IMR-90 (cell line): ENCODE measurements around the gene TNFRSF11A. TPM values are rescaled to one million over a fixed set of nuclear protein-coding genes. Genes with fewer than 3 reads are reported as not detected.

Source experiments
- ATAC-seq: fragments of 200-7000 bp; cut with Tn5 transposase; 2 replicates; pipeline ENCODE4 v1.9.1; 2020; ENCODE audit warnings: low read depth, mild to moderate bottlenecking, moderate library complexity
- BruUV-seq: library from RNA; stranded (reverse); fragments of 400-500 nt; replicated peaks from 2 replicates; lab custom pipeline; 2021; lab: Mats Ljungman, UMichigan
- CTCF ChIA-PET: fragments of 300-600 bp; formaldehyde crosslinking; extraction: SDS; loops from one replicate; lab custom pipeline; 2021; ENCODE audit warnings: antibody characterized with exemption; lab: Yijun Ruan, JAX
- POLR2A ChIA-PET: fragments of 300-600 bp; sonication (Branson Sonifier 250); formaldehyde crosslinking; loops from one replicate; lab custom pipeline; 2022; ENCODE audit warnings: antibody characterized with exemption; ENCODE audit not compliant: unreplicated experiment; lab: Charles Lee
- DNase-seq: peaks from one replicate; pipeline ENCODE4 v3.0.0; 2013
- H2AFZ ChIP-seq: replicated peaks from 2 replicates; pipeline ENCODE3; 2013; ENCODE audit warnings: low read length, mild to moderate bottlenecking; ENCODE audit not compliant: poor library complexity
- H2AK5ac ChIP-seq: 2 replicates; pipeline ENCODE4 v1.6.1; 2013; ENCODE audit warnings: low read depth, low read length, inconsistent platforms
- H2AK9ac ChIP-seq: replicated peaks from 2 replicates; pipeline ENCODE3; 2013; ENCODE audit warnings: mild to moderate bottlenecking, low read depth, low read length, moderate library complexity; ENCODE audit not compliant: poor library complexity
- H2BK120ac ChIP-seq: 2 replicates; pipeline ENCODE4 v1.6.1; 2013; ENCODE audit warnings: low read depth, low read length, inconsistent platforms
- H2BK15ac ChIP-seq: 3 replicates; pipeline ENCODE4 v1.6.1; 2013; ENCODE audit warnings: low read depth, low read length, inconsistent platforms
- H2BK20ac ChIP-seq: 2 replicates; pipeline ENCODE4 v1.6.1; 2013; ENCODE audit warnings: low read depth, mild to moderate bottlenecking, inconsistent platforms, low read length, moderate library complexity
- H2BK5ac ChIP-seq: 2 replicates; pipeline ENCODE4 v1.6.1; 2013; ENCODE audit warnings: mild to moderate bottlenecking, low read depth, low read length, inconsistent platforms; ENCODE audit not compliant: poor library complexity, severe bottlenecking
- H3K14ac ChIP-seq: replicated peaks from 2 replicates; pipeline ENCODE4 v1.6.1; 2013; ENCODE audit warnings: low read depth, low read length, inconsistent platforms
- H3K18ac ChIP-seq: 2 replicates; pipeline ENCODE4 v1.6.1; 2013; ENCODE audit warnings: low read depth, low read length, control low read depth
- H3K23ac ChIP-seq: 2 replicates; pipeline ENCODE4 v1.6.1; 2013; ENCODE audit warnings: low read depth, low read length, inconsistent platforms
- H3K27ac ChIP-seq: 2 replicates; pipeline ENCODE4 v1.5.1; 2013; ENCODE audit warnings: mild to moderate bottlenecking, control low read depth, low read length; ENCODE audit not compliant: insufficient read depth
- H3K27me3 ChIP-seq: 2 replicates; pipeline ENCODE4 v1.6.1; 2013; ENCODE audit warnings: low read length; ENCODE audit not compliant: control insufficient read depth, insufficient read depth
- H3K36me3 ChIP-seq: 2 replicates; pipeline ENCODE4 v1.6.1; 2013; ENCODE audit warnings: low read length, mixed read lengths; ENCODE audit not compliant: control insufficient read depth, insufficient read depth
- H3K4ac ChIP-seq: 2 replicates; pipeline ENCODE4 v1.6.1; 2013; ENCODE audit warnings: low read depth, low read length, inconsistent platforms
- H3K4me1 ChIP-seq: 2 replicates; pipeline ENCODE4 v1.6.1; 2013; ENCODE audit warnings: low read length, mixed read lengths; ENCODE audit not compliant: control insufficient read depth, insufficient read depth
- H3K4me2 ChIP-seq: 2 replicates; pipeline ENCODE4 v1.6.1; 2013; ENCODE audit warnings: low read depth, mild to moderate bottlenecking, control low read depth, low read length, moderate library complexity
- H3K4me3 ChIP-seq: 2 replicates; pipeline ENCODE4 v1.5.1; 2013; ENCODE audit warnings: low read depth, mild to moderate bottlenecking, control low read depth, low read length, moderate library complexity; ENCODE audit not compliant: insufficient read depth
- H3K56ac ChIP-seq: 2 replicates; pipeline ENCODE4 v1.6.1; 2013; ENCODE audit warnings: low read length, inconsistent platforms; ENCODE audit not compliant: insufficient read depth; ENCODE audit errors: extremely low read depth
- H3K79me1 ChIP-seq, 2 experiments: 2 replicates each; pipeline ENCODE4 v1.6.1; 2013; ENCODE audit warnings: low read length in 2 of 2, inconsistent platforms in 1 of 2, low read depth in 1 of 2
- H3K9ac ChIP-seq: 2 replicates; pipeline ENCODE4 v1.6.1; 2013; ENCODE audit warnings: low read depth, low read length, control low read depth
- H3K9me1 ChIP-seq: 2 replicates; pipeline ENCODE4 v1.6.1; 2013; ENCODE audit warnings: low read length, inconsistent platforms; ENCODE audit not compliant: insufficient read depth
- H3K9me3 ChIP-seq: 2 replicates; pipeline ENCODE4 v1.6.1; 2013; ENCODE audit warnings: low read length; ENCODE audit not compliant: control insufficient read depth, insufficient read depth
- H4K20me1 ChIP-seq: 2 replicates; pipeline ENCODE4 v1.6.1; 2013; ENCODE audit warnings: low read length, inconsistent platforms; ENCODE audit not compliant: insufficient read depth
- H4K5ac ChIP-seq: 2 replicates; pipeline ENCODE4 v1.6.1; 2013; ENCODE audit warnings: mild to moderate bottlenecking, low read depth, low read length, control low read depth
- H4K8ac ChIP-seq, 2 experiments: 2 replicates each; pipeline ENCODE4 v1.6.1; 2013; ENCODE audit warnings: low read depth in 2 of 2, low read length in 2 of 2, control low read depth in 1 of 2, inconsistent platforms in 1 of 2
- H4K91ac ChIP-seq: 2 replicates; pipeline ENCODE4 v1.6.1; 2013; ENCODE audit warnings: low read depth, low read length, inconsistent platforms; ENCODE audit not compliant: insufficient read depth
- BHLHE40 ChIP-seq: fragments of 150-350 bp; IDR thresholded peaks from 2 replicates; pipeline ENCODE4 v1.6.1; 2016; ENCODE audit warnings: mild to moderate bottlenecking, low read depth, low read length
- CEBPB ChIP-seq: IDR thresholded peaks from 2 replicates; pipeline ENCODE4 v1.6.1; 2012; ENCODE audit warnings: low read depth, low read length, improper control_type of control experiment
- CHD1 ChIP-seq: IDR thresholded peaks from 2 replicates; pipeline ENCODE4 v1.6.1; 2012; ENCODE audit warnings: low read depth, low read length, improper control_type of control experiment
- FOS ChIP-seq: fragments of 150-350 bp; IDR thresholded peaks from 2 replicates; pipeline ENCODE4 v1.6.1; 2016; ENCODE audit warnings: low read depth, low read length
- MAFK ChIP-seq: IDR thresholded peaks from 2 replicates; pipeline ENCODE4 v1.6.1; 2012; ENCODE audit warnings: low read depth, low read length, improper control_type of control experiment
- MAZ ChIP-seq: IDR thresholded peaks from 2 replicates; pipeline ENCODE4 v1.6.1; 2012; ENCODE audit warnings: low read depth, mild to moderate bottlenecking, low read length, improper control_type of control experiment, moderate library complexity, borderline replicate concordance
- MXI1 ChIP-seq: IDR thresholded peaks from 2 replicates; pipeline ENCODE4 v1.6.1; 2012; ENCODE audit warnings: low read depth, mild to moderate bottlenecking, low read length, moderate library complexity, borderline replicate concordance
- NFE2L2 ChIP-seq: fragments of 150-350 bp; IDR thresholded peaks from 2 replicates; pipeline ENCODE4 v1.6.1; 2016; ENCODE audit warnings: low read depth, mild to moderate bottlenecking, low read length
- POLR2A ChIP-seq: IDR thresholded peaks from 2 replicates; pipeline ENCODE4 v1.6.1; 2012; ENCODE audit warnings: mild to moderate bottlenecking, low read depth, low read length
- RAD21 ChIP-seq: IDR thresholded peaks from 2 replicates; pipeline ENCODE4 v1.6.1; 2012; ENCODE audit warnings: low read length, improper control_type of control experiment
- RCOR1 ChIP-seq: IDR thresholded peaks from 2 replicates; pipeline ENCODE4 v1.6.1; 2012; ENCODE audit warnings: mild to moderate bottlenecking, low read length, improper control_type of control experiment; ENCODE audit not compliant: insufficient replicate concordance
- RFX5 ChIP-seq: IDR thresholded peaks from 2 replicates; pipeline ENCODE4 v1.8.0; 2012; ENCODE audit warnings: low read depth, mild to moderate bottlenecking, low read length, moderate library complexity
- SMC3 ChIP-seq: fragments of 150-350 bp; IDR thresholded peaks from 2 replicates; pipeline ENCODE4 v1.6.1; 2016; ENCODE audit warnings: low read depth, mild to moderate bottlenecking, antibody characterized with exemption, low read length, moderate library complexity
- WGBS, 2 experiments: methylation state at CpG; one replicate each; pipeline versions ENCODE4 v1.1.5 to v1.1.7; 2013; ENCODE audit warnings: missing lambda C conversion rate in 2 of 2; ENCODE audit not compliant: insufficient read length in 1 of 2; ENCODE audit errors: extremely low coverage in 2 of 2; 5-methylcytosine and 5-hydroxymethylcytosine counted together
- dilution Hi-C: fragments of 300-500 bp; cut with HindIII; formaldehyde crosslinking; loops from one replicate; pipeline ENCODE4 v1.14.3; 2018; ENCODE audit warnings: low sequenced_read_pairs; ENCODE audit not compliant: unreplicated experiment
- in situ Hi-C: fragments of 300-500 bp; cut with MboI; formaldehyde crosslinking; loops from 3 replicates; pipeline ENCODE4 v1.14.3; 2019; ENCODE audit warnings: low sequenced_read_pairs, inconsistent platforms, mixed read lengths
- intact Hi-C: fragments of 100-400 bp; cut with micrococcal nuclease; formaldehyde crosslinking; loops from 2 replicates; pipeline ENCODE4 v1.10.0; 2022
- polyA plus RNA-seq, 3 experiments: library from polyadenylated mRNA; depleted of rRNA; stranded (reverse); fragments of >200 nt; gene quantifications; 2 replicates each; pipeline ENCODE4 v1.2.3, GENCODE V29; 2012; ENCODE audit warnings: low replicate concordance in 1 of 3
- total RNA-seq: library from RNA; depleted of rRNA; stranded (reverse); fragments of >200 nt; gene quantifications from 2 replicates; pipeline ENCODE4 v1.2.3, GENCODE V29; 2012
- TF ChIP-seq, protein P1 (sequence below): fragments of 150-350 bp; IDR thresholded peaks from 2 replicates; pipeline ENCODE4 v1.6.1; 2016; ENCODE audit warnings: low read depth, mild to moderate bottlenecking, low read length, moderate library complexity, borderline replicate concordance
- TF ChIP-seq, protein P2 (sequence below): conservative IDR thresholded peaks from 2 replicates; pipeline ENCODE4 v1.5.1; 2012; ENCODE audit warnings: mild to moderate bottlenecking, low read depth, low read length, improper control_type of control experiment
- TF ChIP-seq, protein P3 (sequence below): fragments of 150-350 bp; IDR thresholded peaks from 2 replicates; pipeline ENCODE4 v1.6.1; 2017; ENCODE audit warnings: mild to moderate bottlenecking, antibody characterized with exemption, low read length, low read depth

Gene TNFRSF11A
- total and polyA plus RNA-seq, 2 of the 4 experiments (the other 2 are of a cell fraction) = under 0.01 TPM; not detected in 1

DNA sequence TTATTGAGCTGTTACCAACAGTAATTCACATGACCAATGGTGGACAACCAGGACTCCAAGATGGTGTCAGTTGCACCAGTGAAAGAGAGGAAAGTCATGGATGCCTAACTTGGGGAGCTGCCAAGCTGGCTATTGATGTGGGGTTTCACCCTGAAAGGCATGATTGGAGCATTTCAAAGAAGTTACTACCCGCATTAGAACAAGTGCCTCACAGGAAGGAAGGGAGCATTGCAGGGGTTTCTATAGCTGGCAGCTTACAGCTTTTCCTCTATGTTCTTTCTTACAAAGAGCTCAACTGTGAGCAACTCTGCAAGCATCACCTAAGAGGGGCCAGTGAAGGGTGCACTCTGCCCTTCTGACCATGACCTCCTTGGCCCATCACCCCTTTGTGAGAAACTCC lies 93.1 kb downstream of the TNFRSF11A start:
- H3K18ac ChIP-seq = no peak overlapping the region
- intact Hi-C loops = no loop called here
- no peak overlapping the region for H3K27ac ChIP-seq
- H3K36me3 ChIP-seq = no peaks in the 10 kb centered on the region
- H4K20me1 ChIP-seq = no peaks in the 10 kb centered on the region
- H3K79me1 ChIP-seq = no peaks in the 10 kb centered on the region
- no peak overlapping the region for H2AFZ ChIP-seq
- no peak overlapping the region for H2AK9ac ChIP-seq
- no peak overlapping the region for H3K23ac ChIP-seq
- H4K5ac ChIP-seq = no peak overlapping the region
- in situ Hi-C loops = no loop called here
- H3K9me3 ChIP-seq = no peaks in the 10 kb centered on the region
- H3K27me3 ChIP-seq = peaks cover 4% of the 10 kb centered on the region
- H2BK20ac ChIP-seq = no peak overlapping the region
- H2BK120ac ChIP-seq = no peak overlapping the region
- H3K9me1 ChIP-seq = no peaks in the 10 kb centered on the region
- ATAC-seq = no peak
- no peak overlapping the region for H4K8ac ChIP-seq
- BruUV-seq = no TSS peak
- no CpG with 5 or more reads among the region's 1 CpG for WGBS, 2 experiments
- dilution Hi-C loops = no loop called here
- H2AK5ac ChIP-seq = no peak overlapping the region
- POLR2A ChIA-PET = no interaction called here
- H3K4me1 ChIP-seq = peaks cover 3% of the 10 kb centered on the region; the same call in 1 of the 2 replicates
- no peak overlapping the region for H3K56ac ChIP-seq
- no peak overlapping the region for H3K4me2 ChIP-seq
- no peak overlapping the region for H4K91ac ChIP-seq
- no peak overlapping the region for H3K9ac ChIP-seq
- DNase-seq = no peak
- no peak overlapping the region for H2BK15ac ChIP-seq
- no peak overlapping the region for H3K4ac ChIP-seq
- CTCF ChIA-PET = no interaction called here
- TF ChIP-seq CHD1 (no peak), FOS (no peak), NFE2L2 (no peak), RCOR1 (no peak), RFX5 (no peak), RAD21 (no peak), BHLHE40 (no peak), CEBPB (no peak), MAZ (no peak), MAFK (no peak), SMC3 (no peak), MXI1 (no peak), POLR2A (no peak)
- TF ChIP-seq, protein P1, sequence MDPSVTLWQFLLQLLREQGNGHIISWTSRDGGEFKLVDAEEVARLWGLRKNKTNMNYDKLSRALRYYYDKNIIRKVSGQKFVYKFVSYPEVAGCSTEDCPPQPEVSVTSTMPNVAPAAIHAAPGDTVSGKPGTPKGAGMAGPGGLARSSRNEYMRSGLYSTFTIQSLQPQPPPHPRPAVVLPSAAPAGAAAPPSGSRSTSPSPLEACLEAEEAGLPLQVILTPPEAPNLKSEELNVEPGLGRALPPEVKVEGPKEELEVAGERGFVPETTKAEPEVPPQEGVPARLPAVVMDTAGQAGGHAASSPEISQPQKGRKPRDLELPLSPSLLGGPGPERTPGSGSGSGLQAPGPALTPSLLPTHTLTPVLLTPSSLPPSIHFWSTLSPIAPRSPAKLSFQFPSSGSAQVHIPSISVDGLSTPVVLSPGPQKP = no peak
- TF ChIP-seq, protein P2, sequence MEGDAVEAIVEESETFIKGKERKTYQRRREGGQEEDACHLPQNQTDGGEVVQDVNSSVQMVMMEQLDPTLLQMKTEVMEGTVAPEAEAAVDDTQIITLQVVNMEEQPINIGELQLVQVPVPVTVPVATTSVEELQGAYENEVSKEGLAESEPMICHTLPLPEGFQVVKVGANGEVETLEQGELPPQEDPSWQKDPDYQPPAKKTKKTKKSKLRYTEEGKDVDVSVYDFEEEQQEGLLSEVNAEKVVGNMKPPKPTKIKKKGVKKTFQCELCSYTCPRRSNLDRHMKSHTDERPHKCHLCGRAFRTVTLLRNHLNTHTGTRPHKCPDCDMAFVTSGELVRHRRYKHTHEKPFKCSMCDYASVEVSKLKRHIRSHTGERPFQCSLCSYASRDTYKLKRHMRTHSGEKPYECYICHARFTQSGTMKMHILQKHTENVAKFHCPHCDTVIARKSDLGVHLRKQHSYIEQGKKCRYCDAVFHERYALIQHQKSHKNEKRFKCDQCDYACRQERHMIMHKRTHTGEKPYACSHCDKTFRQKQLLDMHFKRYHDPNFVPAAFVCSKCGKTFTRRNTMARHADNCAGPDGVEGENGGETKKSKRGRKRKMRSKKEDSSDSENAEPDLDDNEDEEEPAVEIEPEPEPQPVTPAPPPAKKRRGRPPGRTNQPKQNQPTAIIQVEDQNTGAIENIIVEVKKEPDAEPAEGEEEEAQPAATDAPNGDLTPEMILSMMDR = no peak
- TF ChIP-seq, protein P3, sequence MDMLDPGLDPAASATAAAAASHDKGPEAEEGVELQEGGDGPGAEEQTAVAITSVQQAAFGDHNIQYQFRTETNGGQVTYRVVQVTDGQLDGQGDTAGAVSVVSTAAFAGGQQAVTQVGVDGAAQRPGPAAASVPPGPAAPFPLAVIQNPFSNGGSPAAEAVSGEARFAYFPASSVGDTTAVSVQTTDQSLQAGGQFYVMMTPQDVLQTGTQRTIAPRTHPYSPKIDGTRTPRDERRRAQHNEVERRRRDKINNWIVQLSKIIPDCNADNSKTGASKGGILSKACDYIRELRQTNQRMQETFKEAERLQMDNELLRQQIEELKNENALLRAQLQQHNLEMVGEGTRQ = no peak
- no peak overlapping the region for H3K4me3 ChIP-seq
- no peak overlapping the region for H2BK5ac ChIP-seq
- H3K14ac ChIP-seq = no peak overlapping the region
